ENCODE data around the gene OPHN1.

DNA sequence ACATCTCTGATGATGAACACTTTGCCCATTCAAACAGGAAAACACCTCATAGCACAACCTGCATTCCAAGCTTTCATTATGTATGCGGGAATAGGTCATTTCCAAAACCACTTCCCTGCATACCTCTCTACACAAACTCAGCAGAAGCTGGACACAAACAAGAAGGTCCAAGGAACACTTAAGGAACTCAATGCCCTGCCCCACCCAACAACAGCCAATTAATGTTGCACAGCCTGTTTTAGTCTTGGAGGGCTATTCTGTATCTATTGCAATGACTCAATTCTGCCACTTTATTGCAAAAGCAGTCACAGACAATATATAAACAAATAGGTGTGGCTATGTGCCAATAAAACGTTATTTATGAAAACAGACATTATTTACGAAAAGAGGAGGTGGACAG lies 16.7 kb downstream of the OPHN1 start:
- TF ChIP-seq POLR2AphosphoS5 (IDR thresholded peaks at IDR 0.05; ENCODE audit: low read depth, low read length) (no peak), TAF1 (IDR thresholded peaks at IDR 0.05; ENCODE audit: low read depth, low read length) (no peak), POLR2A (IDR thresholded peaks at IDR 0.05; ENCODE audit: low read depth, low read length) (no peak), POU2F2 (IDR thresholded peaks at IDR 0.05; ENCODE audit: low read depth, low read length) (no peak), PAX5 (IDR thresholded peaks at IDR 0.05; ENCODE audit: insufficient read depth, low read length, severe bottlenecking) (no peak), SPI1 (IDR thresholded peaks at IDR 0.05; ENCODE audit: low read depth, low read length) (no peak)
